ENCODE data around the gene TUBA8. TPM values are rescaled to one million over a fixed set of nuclear protein-coding genes. Genes with fewer than 3 reads are reported as not detected.

Gene TUBA8
- total and polyA plus RNA-seq, 2 donors (not counting 3 experiments of a cell fraction or from before 2014, with no cell fraction given): 6.9 to 8.9 TPM

DNA sequence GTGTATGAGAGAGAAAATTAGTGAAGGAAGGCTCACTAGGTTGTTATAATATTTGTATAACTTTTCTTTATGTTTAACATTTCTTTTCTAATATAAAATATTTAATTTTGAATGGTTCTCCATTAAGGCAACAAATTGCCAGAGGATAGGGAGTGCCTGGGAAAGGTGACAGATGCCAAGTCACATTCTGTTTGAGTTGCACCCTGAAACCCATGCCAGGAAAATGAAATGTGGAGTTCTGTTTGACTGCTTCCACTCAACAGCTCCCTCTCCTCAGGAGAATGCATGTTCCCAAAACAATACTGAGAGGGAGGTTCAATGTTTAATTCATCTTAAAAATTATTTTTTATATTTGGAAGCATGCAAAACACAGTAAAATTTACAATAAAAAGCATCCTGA lies 33.5 kb downstream of the TUBA8 start:
- H3K9ac ChIP-seq (replicated peaks; ENCODE audit: extremely low read depth, insufficient read depth, low read length): no peak overlapping the region
- intact Hi-C loops (cut with micrococcal nuclease) (no loop called here), dilution Hi-C loops (cut with MboI; ENCODE audit: extremely low pct_ligation_motif_present, low sequenced_read_pairs) (no loop called here)
- peaks cover 14% of the 10 kb centered on the region for H3K4me1 ChIP-seq (ENCODE audit: control insufficient read depth, extremely low read depth, insufficient read depth, low read length)
- POLR2A ChIA-PET: no interaction called here
- H4K20me1 ChIP-seq (replicated peaks; ENCODE audit: control insufficient read depth, extremely low read depth, insufficient read depth, low read length): no peaks in the 10 kb centered on the region
- no peaks in the 10 kb centered on the region for H3K36me3 ChIP-seq (ENCODE audit: control insufficient read depth in 2 of 2, extremely low read depth in 1 of 2, insufficient read depth in 2 of 2, low read length in 2 of 2)
- H3K9me1 ChIP-seq (replicated peaks; ENCODE audit: control insufficient read depth, extremely low read depth, insufficient read depth, low read length): no peaks in the 10 kb centered on the region
- no peaks in the 10 kb centered on the region for H3K27me3 ChIP-seq (ENCODE audit: control insufficient read depth in 2 of 2, insufficient read depth in 2 of 2, low read length in 2 of 2)
- H3K27ac ChIP-seq (ENCODE audit: insufficient read depth, low read depth, low read length): no peak overlapping the region
- no TSS peak for BruUV-seq (replicated peaks)
- no peak for FAIRE-seq
- no peak overlapping the region for H3K4me2 ChIP-seq (ENCODE audit: insufficient read depth, low read length)
- DNase-seq (ENCODE audit: low read depth, low spot score): no peak
- CTCF ChIA-PET: no interaction called here
- H3K4me3 ChIP-seq (replicated peaks in 1 of 3; ENCODE audit: insufficient read depth in 1 of 3, low read depth in 1 of 3, low read length in 3 of 3): no peak overlapping the region
- TF ChIP-seq JUN (IDR thresholded peaks at IDR 0.05; ENCODE audit: borderline replicate concordance, insufficient read depth, insufficient read length, low read depth) (no peak), POLR2AphosphoS5 (IDR thresholded peaks at IDR 0.05; ENCODE audit: insufficient read depth, low read depth, low read length) (no peak), CTCF (IDR thresholded peaks at IDR 0.05; ENCODE audit: extremely low read depth in 1 of 2, insufficient read depth in 1 of 2, low read depth in 1 of 2, low read length in 2 of 2) (no peak), FOS (IDR thresholded peaks at IDR 0.05; ENCODE audit: borderline replicate concordance, insufficient read depth, low read length) (no peak), MAX (IDR thresholded peaks at IDR 0.05; ENCODE audit: insufficient read depth, insufficient read length) (no peak), POLR2A (IDR thresholded peaks at IDR 0.05; ENCODE audit: low read depth, low read length) (no peak), GATA2 (IDR thresholded peaks at IDR 0.05; ENCODE audit: insufficient read depth, insufficient read length, low read depth, low read length) (no peak), MYC (IDR thresholded peaks at IDR 0.05; ENCODE audit: low read depth, low read length) (no peak), EZH2 (IDR thresholded peaks at IDR 0.05; ENCODE audit: borderline replicate concordance, low read depth, low read length, severe bottlenecking) (no peak)
- H3K79me2 ChIP-seq (ENCODE audit: control insufficient read depth, insufficient read depth, low read length): no peaks in the 10 kb centered on the region
- H2AFZ ChIP-seq (ENCODE audit: low read depth, low read length): no peak overlapping the region
- H3K9me3 ChIP-seq (replicated peaks; ENCODE audit: control insufficient read depth, insufficient read depth, low read length): no peaks in the 10 kb centered on the region
